ENCODE measurements around the gene OPRM1. TPM values are rescaled to one million over a fixed set of nuclear protein-coding genes. Genes with fewer than 3 reads are reported as not detected.
A peak's percentile ranks its signal among the peaks of the same experiment; 100 is the strongest.

The OPRM1 gene
- total RNA-seq, 4 donors from 2014 or later, result not detected

- no peaks in the 10 kb centered on the region for H3K9me3 ChIP-seq
- H3K36me3 ChIP-seq, result no peaks in the 10 kb centered on the region
- no peaks in the 10 kb centered on the region for H3K27me3 ChIP-seq
- H3K4me1 ChIP-seq, result peaks cover 0 to 3% (median 0%) of the 10 kb centered on the region in 4 donors
- H3K4me3 ChIP-seq, result no peak overlapping the region
- no peak for TF ChIP-seq CTCF (IDR thresholded peaks at IDR 0.05)
- no peak for TF ChIP-seq POLR2A (IDR thresholded peaks at IDR 0.05)
- DNase-seq, result no peak
- H3K27ac ChIP-seq, result peak overlapping the region; percentile 57 to 79 (median 64)
Observed at GRCh38 chr6:154249499-154250298, 210.7 kb downstream of the OPRM1 start.

GRCh38 chr6:154251116-154251515 lies 212.1 kb downstream of the OPRM1 start:
- no peak overlapping the region for H3K27ac ChIP-seq
- H3K27me3 ChIP-seq, result no peaks in the 10 kb centered on the region
- no peaks in the 10 kb centered on the region for H3K36me3 ChIP-seq
- no peaks in the 10 kb centered on the region for H3K9me3 ChIP-seq
- peaks cover 0 to 3% (median 0%) of the 10 kb centered on the region in 4 donors for H3K4me1 ChIP-seq
- no peak overlapping the region for H3K4me3 ChIP-seq
- DNase-seq, result no peak
- TF ChIP-seq POLR2A (IDR thresholded peaks at IDR 0.05) (no peak), CTCF (IDR thresholded peaks at IDR 0.05) (no peak)

GRCh38 chr6:154252678-154253077 lies 213.6 kb downstream of the OPRM1 start:
- Histone ChIP-seq H3K36me3 (no peaks in the 10 kb centered on the region), H3K4me1 (peaks cover 0 to 3% (median 0%) of the 10 kb centered on the region in 4 donors), H3K4me3 (no peak overlapping the region), H3K9me3 (no peaks in the 10 kb centered on the region), H3K27ac (no peak overlapping the region), H3K27me3 (no peaks in the 10 kb centered on the region)
- DNase-seq, result no peak
- no peak for TF ChIP-seq POLR2A (IDR thresholded peaks at IDR 0.05)
- TF ChIP-seq CTCF (IDR thresholded peaks at IDR 0.05), result no peak

- Histone ChIP-seq H3K9me3 (no peaks in the 10 kb centered on the region), H3K4me1 (no peaks in the 10 kb centered on the region), H3K4me3 (no peak overlapping the region), H3K36me3 (no peaks in the 10 kb centered on the region), H3K27me3 (no peaks in the 10 kb centered on the region), H3K27ac (no peak overlapping the region)
- no peak for DNase-seq
- TF ChIP-seq CTCF (IDR thresholded peaks at IDR 0.05) (no peak), POLR2A (IDR thresholded peaks at IDR 0.05) (no peak)
Observed at GRCh38 chr6:154257067-154257466, 218.0 kb downstream of the OPRM1 start.

GRCh38 chr6:154258064-154258757 lies 219.2 kb downstream of the OPRM1 start:
- DNase-seq, result no peak
- Histone ChIP-seq H3K9me3 (no peaks in the 10 kb centered on the region), H3K4me1 (no peaks in the 10 kb centered on the region), H3K4me3 (no peak overlapping the region), H3K36me3 (no peaks in the 10 kb centered on the region), H3K27ac (no peak overlapping the region), H3K27me3 (no peaks in the 10 kb centered on the region)
- TF ChIP-seq CTCF (IDR thresholded peaks at IDR 0.05) (no peak), POLR2A (IDR thresholded peaks at IDR 0.05) (no peak)

Data from Peyer's patch (tissue), 4 donors.